HEK293T (cell line): ENCODE data around the gene TMEM41B.

ENCODE experiments used
- ARNT ChIP-seq: fragments of 450-650 bp; IDR thresholded peaks from 2 replicates; pipeline ENCODE4 v1.6.1; 2017; ENCODE audit warnings: mild to moderate bottlenecking
- BHLHE40 ChIP-seq: fragments of 450-650 bp; IDR thresholded peaks from 2 replicates; pipeline ENCODE4 v1.6.1; 2016; ENCODE audit warnings: mild to moderate bottlenecking, moderate library complexity, borderline replicate concordance
- FOXA1 ChIP-seq: fragments of 450-650 bp; IDR thresholded peaks from 2 replicates; pipeline ENCODE4 v1.6.1; 2016; ENCODE audit warnings: mild to moderate bottlenecking
- FOXM1 ChIP-seq: fragments of 450-650 bp; IDR thresholded peaks from 2 replicates; pipeline ENCODE4 v1.6.1; 2017; ENCODE audit warnings: mild to moderate bottlenecking, borderline replicate concordance
- HDGF ChIP-seq: fragments of 450-650 bp; IDR thresholded peaks from 2 replicates; pipeline ENCODE4 v1.6.1; 2017; ENCODE audit warnings: antibody characterized with exemption, borderline replicate concordance
- LEF1 ChIP-seq: fragments of 450-650 bp; IDR thresholded peaks from 2 replicates; pipeline ENCODE4 v1.6.1; 2017; ENCODE audit warnings: mild to moderate bottlenecking, borderline replicate concordance
- NFRKB ChIP-seq: fragments of 450-650 bp; IDR thresholded peaks from 2 replicates; pipeline ENCODE4 v1.6.1; 2016; ENCODE audit warnings: mild to moderate bottlenecking, moderate library complexity
- TARDBP ChIP-seq: fragments of 450-650 bp; IDR thresholded peaks from 2 replicates; pipeline ENCODE4 v1.6.1; 2016
- TF ChIP-seq, protein P1 (sequence below): fragments of 450-650 bp; IDR thresholded peaks from 2 replicates; pipeline ENCODE4 v1.6.1; 2016

DNA sequence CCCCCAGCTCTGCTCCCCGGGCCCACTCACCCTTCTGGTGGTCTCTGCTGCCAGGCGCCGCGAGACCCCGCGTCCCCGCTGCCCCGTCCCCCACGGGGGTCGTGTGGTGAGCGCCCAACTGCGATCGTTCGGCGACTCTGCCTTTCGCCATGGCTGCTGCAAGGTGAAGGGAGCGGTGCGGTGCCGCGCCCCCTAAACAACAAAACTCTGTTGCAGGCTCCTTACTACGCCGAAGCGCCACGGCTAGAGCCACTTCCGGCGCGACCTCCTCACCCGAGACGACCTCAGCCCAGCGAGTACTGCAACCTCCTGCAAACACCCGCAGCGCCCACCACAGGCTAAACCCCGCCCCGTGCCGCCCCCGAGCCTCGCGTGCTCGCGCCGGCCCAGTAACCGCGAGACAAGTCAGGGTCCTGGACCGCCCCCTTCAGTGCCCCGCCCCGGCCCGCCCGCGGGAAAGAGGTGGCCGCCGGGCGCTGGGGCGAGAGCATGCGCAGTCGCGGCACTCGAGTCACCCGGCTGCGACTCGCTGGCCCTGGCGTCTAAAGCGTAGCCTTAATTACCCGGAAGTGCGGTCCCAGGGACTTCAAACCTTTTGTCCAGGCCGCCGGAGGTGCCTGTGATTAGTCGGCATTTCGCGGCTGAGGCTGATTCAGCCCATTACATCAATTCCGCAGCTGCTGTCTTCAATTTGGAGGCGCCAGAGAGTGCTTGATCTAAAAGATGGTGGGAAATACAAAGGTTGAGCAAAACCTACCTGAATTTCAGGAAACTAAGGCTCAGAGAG lies at the start of gene TMEM41B:
- TF ChIP-seq, protein P1, sequence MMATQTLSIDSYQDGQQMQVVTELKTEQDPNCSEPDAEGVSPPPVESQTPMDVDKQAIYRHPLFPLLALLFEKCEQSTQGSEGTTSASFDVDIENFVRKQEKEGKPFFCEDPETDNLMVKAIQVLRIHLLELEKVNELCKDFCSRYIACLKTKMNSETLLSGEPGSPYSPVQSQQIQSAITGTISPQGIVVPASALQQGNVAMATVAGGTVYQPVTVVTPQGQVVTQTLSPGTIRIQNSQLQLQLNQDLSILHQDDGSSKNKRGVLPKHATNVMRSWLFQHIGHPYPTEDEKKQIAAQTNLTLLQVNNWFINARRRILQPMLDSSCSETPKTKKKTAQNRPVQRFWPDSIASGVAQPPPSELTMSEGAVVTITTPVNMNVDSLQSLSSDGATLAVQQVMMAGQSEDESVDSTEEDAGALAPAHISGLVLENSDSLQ: 0 out of 2 replicates have a peak, but pooled peaks have one; percentile 21
- TF ChIP-seq NFRKB (no peak), TARDBP (no peak), HDGF (0 out of 2 replicates have a peak, but pooled peaks have one; percentile 81), ARNT (no peak), FOXA1 (no peak), LEF1 (no peak), FOXM1 (no peak), BHLHE40 (no peak)
